ENCODE results near the gene FNBP1.

DNA sequence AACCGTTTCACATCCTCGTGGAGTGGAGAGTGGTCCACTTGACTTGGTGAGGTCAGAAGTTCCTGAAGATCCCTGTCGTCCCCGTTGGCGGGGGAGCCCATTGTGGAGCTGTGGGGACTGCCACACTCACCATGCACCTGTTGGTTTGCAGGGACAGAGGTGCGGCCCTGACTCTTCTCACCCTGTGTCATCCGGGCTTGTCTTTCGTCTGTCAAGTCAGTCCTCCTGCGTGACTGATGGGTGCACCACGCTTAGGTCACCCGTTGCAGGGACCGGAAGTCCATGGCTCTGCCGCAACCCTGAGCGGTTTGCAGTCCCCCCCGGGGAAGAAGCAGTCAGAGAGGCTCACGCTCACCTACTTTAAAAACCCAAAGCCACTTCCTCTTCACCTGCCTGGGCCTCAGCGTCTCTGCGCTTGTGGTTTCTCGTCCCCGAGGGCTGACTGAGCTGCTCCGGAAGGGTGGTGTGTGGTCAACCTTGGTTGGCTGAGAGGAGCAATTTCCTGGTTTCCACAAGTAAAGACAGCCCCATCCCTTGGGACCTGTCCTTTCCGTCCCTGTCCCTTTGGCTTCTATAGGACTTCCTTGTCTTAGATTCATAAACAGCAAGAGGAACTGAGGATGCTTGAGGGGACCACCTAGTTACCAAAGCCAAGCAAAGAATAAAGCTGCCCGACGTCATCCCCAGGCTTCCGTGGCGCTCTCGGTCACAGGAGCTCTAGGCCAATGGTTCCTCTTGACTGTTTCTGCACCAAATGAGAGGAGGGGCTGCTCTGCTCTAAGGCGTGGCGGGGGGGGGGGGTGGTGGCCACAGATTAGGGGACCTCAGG, 154.5 kb downstream of the FNBP1 start:
- TF ChIP-seq, protein P1, sequence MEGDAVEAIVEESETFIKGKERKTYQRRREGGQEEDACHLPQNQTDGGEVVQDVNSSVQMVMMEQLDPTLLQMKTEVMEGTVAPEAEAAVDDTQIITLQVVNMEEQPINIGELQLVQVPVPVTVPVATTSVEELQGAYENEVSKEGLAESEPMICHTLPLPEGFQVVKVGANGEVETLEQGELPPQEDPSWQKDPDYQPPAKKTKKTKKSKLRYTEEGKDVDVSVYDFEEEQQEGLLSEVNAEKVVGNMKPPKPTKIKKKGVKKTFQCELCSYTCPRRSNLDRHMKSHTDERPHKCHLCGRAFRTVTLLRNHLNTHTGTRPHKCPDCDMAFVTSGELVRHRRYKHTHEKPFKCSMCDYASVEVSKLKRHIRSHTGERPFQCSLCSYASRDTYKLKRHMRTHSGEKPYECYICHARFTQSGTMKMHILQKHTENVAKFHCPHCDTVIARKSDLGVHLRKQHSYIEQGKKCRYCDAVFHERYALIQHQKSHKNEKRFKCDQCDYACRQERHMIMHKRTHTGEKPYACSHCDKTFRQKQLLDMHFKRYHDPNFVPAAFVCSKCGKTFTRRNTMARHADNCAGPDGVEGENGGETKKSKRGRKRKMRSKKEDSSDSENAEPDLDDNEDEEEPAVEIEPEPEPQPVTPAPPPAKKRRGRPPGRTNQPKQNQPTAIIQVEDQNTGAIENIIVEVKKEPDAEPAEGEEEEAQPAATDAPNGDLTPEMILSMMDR (conservative IDR thresholded peaks at IDR 0.05 in 1 of 2, IDR thresholded peaks at IDR 0.05 in 1 of 2; ENCODE audit: low read depth in 1 of 2, low read length in 2 of 2): no peak
- no peak for TF ChIP-seq EZH2 (IDR thresholded peaks at IDR 0.05; ENCODE audit: low read length, missing control alignments)

Measured in fibroblast of lung (primary cell).